Adrenal gland (tissue), 12 donors: ENCODE data around the gene ALKBH8. TPM values are rescaled to one million over a fixed set of nuclear protein-coding genes. Genes with fewer than 3 reads are reported as not detected.

ENCODE experiments used
- DNase-seq, 7 donors: peaks; one replicate each; pipeline ENCODE4 v3.0.0-alpha.2; 2019 to 2020
- H3K27ac ChIP-seq, 5 donors: fragments of 200-600 bp; sonication (generic) in 4 of 5; 1 replicate in 3 of 5; 2 replicates in 2 of 5; pipeline versions ENCODE4 v1.5.1 to v1.8.0; 2016 to 2020; ENCODE audit warnings: mild to moderate bottlenecking in 1 of 5
- H3K27me3 ChIP-seq: fragments of 200-600 bp; 2 replicates; pipeline ENCODE4 v1.8.0; 2021
- H3K36me3 ChIP-seq, 2 donors: fragments of 200-600 bp; replicated peaks in 1 of 2; 1 replicate in 1 of 2; 2 replicates in 1 of 2; pipeline versions ENCODE4 v1.5.1 to v1.8.0; 2018 to 2022
- H3K4me1 ChIP-seq, 2 donors: fragments of 200-600 bp; replicated peaks in 1 of 2; 1 replicate in 1 of 2; 2 replicates in 1 of 2; pipeline versions ENCODE4 v1.5.1 to v1.8.0; 2018 to 2021
- H3K4me3 ChIP-seq, 4 donors: fragments of 200-600 bp; sonication (generic) in 3 of 4; one replicate each; pipeline ENCODE4 v1.5.1; 2016 to 2018
- H3K9me3 ChIP-seq, 3 donors: fragments of 200-600 bp; sonication (generic) in 1 of 3; replicated peaks in 1 of 3; 1 replicate in 2 of 3; 2 replicates in 1 of 3; pipeline versions ENCODE4 v1.5.1 to v1.8.0; 2016 to 2021
- POLR2A ChIP-seq, 2 donors: fragments of 450-650 bp; IDR thresholded peaks; one replicate each; pipeline ENCODE4 v1.6.1; 2017; ENCODE audit warnings: antibody characterized with exemption in 2 of 2, mild to moderate bottlenecking in 2 of 2, moderate library complexity in 1 of 2
- WGBS, 4 donors: extraction: QIAGEN DNeasy Blood & Tissue Kit in 2 of 4; methylation state at CpG; one replicate each; pipeline versions ENCODE4 v1.1.5 to v1.1.7; 2013 to 2017; 5-methylcytosine and 5-hydroxymethylcytosine counted together
- intact Hi-C, 2 donors: fragments of 100-400 bp; cut with DNase I; formaldehyde crosslinking; loops; one replicate each; pipeline versions ENCODE4 v1.14.1 to v1.15.0; 2022 to 2023
- polyA plus RNA-seq, 3 donors: library from polyadenylated mRNA; stranded (reverse); fragments of 200-250 nt in 2 of 3; fragments of 350-450 nt in 1 of 3; fragmentation: Illumina TruSeq in 1 of 3; extraction: RNeasy Lipid Tissue Mini Kit (QIAGEN cat#74804) in 1 of 3; gene quantifications; one replicate each; pipeline ENCODE4 v1.2.3, GENCODE V29; 2013 to 2014
- total RNA-seq, 9 donors: library from RNA; depleted of rRNA in 4 of 9; stranded (reverse); fragments of >200 nt in 4 of 9; fragments of 120-200 nt in 1 of 9; fragmentation: NEBNext Ultra II Directional in 1 of 9; extraction: Animal tissue kit (Norgen Biotek cat#: 25700) in 1 of 9; gene quantifications; one replicate each; pipeline versions ENCODE4 v1.1.0 to v1.2.4, GENCODE V29; 2013 to 2023
- TF ChIP-seq, protein P1 (sequence below), 6 experiments: fragments of 450-650 bp in 4 of 6; fragments of 200-600 bp in 2 of 6; sonication (generic) in 1 of 6; IDR thresholded peaks; 1 replicate in 5 of 6; 2 replicates in 1 of 6; pipeline versions ENCODE4 v1.5.1 to v1.8.0; 2016 to 2021; ENCODE audit warnings: antibody characterized with exemption in 6 of 6, mild to moderate bottlenecking in 2 of 6, moderate library complexity in 1 of 6
- donor health status: healthy with polysubstance abuse.
- donor health status: Bipolar disorder and iron deficiency.
- donor health status: DM: yes; HTN: yes; CAD: no.
- donor health status: DM: no; HTN: no; CAD: no.
- donor health status: DM: no; HTN: no; CAD: no.
- donor health status: DM: yes; HTN: yes; CAD: no.

Gene ALKBH8
- total and polyA plus RNA-seq, 12 donors: 2.5 to 9.5 (median 5.5) TPM

DNA sequence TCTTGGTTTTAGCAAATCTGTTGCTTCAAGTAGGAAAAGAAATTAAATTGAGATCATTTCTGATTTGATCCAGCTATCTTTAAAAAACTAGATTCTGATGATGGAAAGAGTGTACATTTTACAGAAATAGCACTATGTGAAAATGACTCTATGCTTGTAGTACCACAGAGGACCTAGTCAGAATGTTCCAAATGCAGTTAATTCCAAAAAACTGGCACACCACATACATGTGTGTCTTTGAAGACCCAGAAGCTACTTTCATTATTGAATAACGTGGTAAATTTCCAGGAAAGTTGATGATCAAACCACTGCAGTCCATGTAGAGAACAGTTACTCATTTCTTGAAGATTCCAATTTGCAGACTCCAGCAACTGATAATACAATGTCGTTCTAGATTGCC is 29.2 kb upstream of the ALKBH8 start:
- Histone ChIP-seq H3K4me1 (peaks cover 13 to 19% of the 10 kb centered on the region in 2 donors), H3K36me3 (no peaks in the 10 kb centered on the region), H3K27me3 (peaks cover 50% of the 10 kb centered on the region), H3K9me3 (no peaks in the 10 kb centered on the region), H3K27ac (no peak overlapping the region), H3K4me3 (no peak overlapping the region)
- 53 to 76% (median 61%) methylated on average over 2 of the region's 2 CpGs for WGBS, 4 donors
- no peak for TF ChIP-seq POLR2A (IDR thresholded peaks at IDR 0.05)
- TF ChIP-seq, protein P1, sequence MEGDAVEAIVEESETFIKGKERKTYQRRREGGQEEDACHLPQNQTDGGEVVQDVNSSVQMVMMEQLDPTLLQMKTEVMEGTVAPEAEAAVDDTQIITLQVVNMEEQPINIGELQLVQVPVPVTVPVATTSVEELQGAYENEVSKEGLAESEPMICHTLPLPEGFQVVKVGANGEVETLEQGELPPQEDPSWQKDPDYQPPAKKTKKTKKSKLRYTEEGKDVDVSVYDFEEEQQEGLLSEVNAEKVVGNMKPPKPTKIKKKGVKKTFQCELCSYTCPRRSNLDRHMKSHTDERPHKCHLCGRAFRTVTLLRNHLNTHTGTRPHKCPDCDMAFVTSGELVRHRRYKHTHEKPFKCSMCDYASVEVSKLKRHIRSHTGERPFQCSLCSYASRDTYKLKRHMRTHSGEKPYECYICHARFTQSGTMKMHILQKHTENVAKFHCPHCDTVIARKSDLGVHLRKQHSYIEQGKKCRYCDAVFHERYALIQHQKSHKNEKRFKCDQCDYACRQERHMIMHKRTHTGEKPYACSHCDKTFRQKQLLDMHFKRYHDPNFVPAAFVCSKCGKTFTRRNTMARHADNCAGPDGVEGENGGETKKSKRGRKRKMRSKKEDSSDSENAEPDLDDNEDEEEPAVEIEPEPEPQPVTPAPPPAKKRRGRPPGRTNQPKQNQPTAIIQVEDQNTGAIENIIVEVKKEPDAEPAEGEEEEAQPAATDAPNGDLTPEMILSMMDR (IDR thresholded peaks at IDR 0.05): no peak
- intact Hi-C loops: no loop called here
- no peak for DNase-seq

DNA sequence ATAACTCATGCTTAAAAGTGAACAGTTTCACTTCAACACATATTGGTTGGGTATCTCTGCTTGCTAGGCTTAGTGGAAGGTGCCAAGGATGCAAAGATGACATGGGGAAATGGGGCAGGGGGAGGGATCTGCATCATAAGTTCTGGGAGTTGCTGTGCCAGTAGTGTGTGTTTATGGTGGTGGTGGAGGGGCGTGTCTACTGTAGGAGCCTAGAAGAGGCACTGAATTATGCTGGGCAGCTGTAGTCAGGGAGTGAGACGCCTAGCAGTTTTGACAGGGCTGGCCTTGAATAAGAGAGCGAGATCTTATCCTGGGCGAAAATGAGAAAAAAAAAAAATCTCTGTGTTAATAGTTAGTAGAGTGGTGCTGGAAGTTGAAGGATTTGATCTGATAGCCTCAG is 28.4 kb upstream of the ALKBH8 start:
- peaks cover 52% of the 10 kb centered on the region for H3K27me3 ChIP-seq
- H3K4me3 ChIP-seq: no peak overlapping the region
- peaks cover 13 to 19% of the 10 kb centered on the region in 2 donors for H3K4me1 ChIP-seq
- WGBS, 4 donors: 22 to 35% (median 30%) methylated on average over 4 of the region's 4 CpGs
- H3K36me3 ChIP-seq: no peaks in the 10 kb centered on the region
- no peaks in the 10 kb centered on the region for H3K9me3 ChIP-seq
- no peak for DNase-seq
- no peak overlapping the region for H3K27ac ChIP-seq
- TF ChIP-seq, protein P1 (IDR thresholded peaks at IDR 0.05): no peak
- intact Hi-C loops: no loop called here

DNA sequence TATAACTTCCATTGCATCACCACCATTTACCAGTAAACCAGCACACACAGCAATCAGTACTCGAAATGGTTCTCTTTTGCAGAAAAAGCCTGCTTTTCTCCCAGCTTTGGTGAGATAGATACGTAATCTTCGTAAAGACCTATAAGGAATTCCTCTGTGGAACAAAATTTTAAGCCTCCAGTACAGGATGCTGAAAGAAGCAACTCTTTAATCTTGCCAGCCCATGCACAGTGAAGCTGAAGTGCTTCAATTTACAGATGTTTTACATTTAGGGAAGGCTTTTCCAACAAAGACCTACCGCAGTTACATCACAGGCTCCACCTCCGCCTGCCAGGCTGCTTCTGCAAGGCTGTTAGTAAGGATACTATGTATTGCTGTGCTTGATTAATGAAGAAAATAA is 27.3 kb upstream of the ALKBH8 start:
- H3K27me3 ChIP-seq: peaks cover 54% of the 10 kb centered on the region
- no peak overlapping the region for H3K4me3 ChIP-seq
- H3K36me3 ChIP-seq: no peaks in the 10 kb centered on the region
- no peak overlapping the region for H3K27ac ChIP-seq
- no peak for TF ChIP-seq POLR2A (IDR thresholded peaks at IDR 0.05)
- TF ChIP-seq, protein P1 (IDR thresholded peaks at IDR 0.05): no peak
- H3K4me1 ChIP-seq: peaks cover 13 to 19% of the 10 kb centered on the region in 2 donors
- 27 to 35% (median 34%) methylated on average over 5 of the region's 5 CpGs for WGBS, 4 donors
- DNase-seq: no peak
- intact Hi-C loops: no loop called here
- H3K9me3 ChIP-seq: no peaks in the 10 kb centered on the region

DNA sequence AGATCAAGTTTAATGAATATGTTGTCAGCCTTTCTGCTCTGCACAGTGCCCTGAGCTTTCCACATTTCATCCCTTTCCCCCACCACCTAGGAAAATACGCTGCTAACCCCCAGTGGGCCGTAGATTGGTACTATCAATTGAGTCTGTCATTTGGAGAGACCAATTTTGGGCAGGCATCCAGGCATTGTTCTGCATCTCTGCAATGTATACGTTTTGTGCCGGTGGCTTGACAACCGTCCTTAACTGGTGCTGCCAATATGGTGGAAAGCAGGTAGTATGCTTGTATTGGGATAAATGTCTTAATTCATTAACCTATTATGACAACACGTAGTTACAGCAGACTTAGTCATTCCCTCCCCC is 26.7 kb upstream of the ALKBH8 start:
- Histone ChIP-seq H3K27me3 (peaks cover 48% of the 10 kb centered on the region), H3K27ac (no peak overlapping the region), H3K9me3 (no peaks in the 10 kb centered on the region), H3K4me1 (peaks cover 13 to 19% of the 10 kb centered on the region in 2 donors), H3K4me3 (no peak overlapping the region), H3K36me3 (no peaks in the 10 kb centered on the region)
- 15 to 26% (median 20%) methylated on average over 6 of the region's 6 CpGs for WGBS, 4 donors
- DNase-seq: no peak
- no peak for TF ChIP-seq POLR2A (IDR thresholded peaks at IDR 0.05)
- TF ChIP-seq, protein P1 (IDR thresholded peaks at IDR 0.05): no peak
- intact Hi-C loops: no loop called here
